ENCODE data around the gene CLN3. TPM values are rescaled to one million over a fixed set of nuclear protein-coding genes. Genes with fewer than 3 reads are reported as not detected.

Gene CLN3
- total RNA-seq, 1 donor from 2014 or later, result 43.9 TPM

- Mint-ChIP-seq H3K4me3 (ENCODE audit: low read depth) (no peak overlapping the region), H3K27me3 (no peaks in the 10 kb centered on the region), H3K9me3 (ENCODE audit: low read depth) (no peaks in the 10 kb centered on the region), H3K27ac (no peak overlapping the region), H3K4me1 (ENCODE audit: low read depth) (peaks cover 8% of the 10 kb centered on the region), H3K36me3 (ENCODE audit: insufficient read depth) (no peaks in the 10 kb centered on the region)
- DNase-seq (ENCODE audit: low spot score, unreplicated experiment), result no peak
- TF ChIP-seq CTCF (IDR thresholded peaks at IDR 0.05; ENCODE audit: unreplicated experiment), result no peak
Observed at GRCh38 chr16:28534542-28535373, 42.9 kb upstream of the CLN3 start.

GRCh38 chr16:28532940-28533647 is 41.2 kb upstream of the CLN3 start:
- Mint-ChIP-seq H3K4me1 (ENCODE audit: low read depth) (peaks cover 18% of the 10 kb centered on the region), H3K27me3 (no peaks in the 10 kb centered on the region), H3K36me3 (ENCODE audit: insufficient read depth) (no peaks in the 10 kb centered on the region), H3K27ac (peak overlapping the region; percentile 41), H3K4me3 (ENCODE audit: low read depth) (no peak overlapping the region), H3K9me3 (ENCODE audit: low read depth) (no peaks in the 10 kb centered on the region)
- TF ChIP-seq CTCF (IDR thresholded peaks at IDR 0.05; ENCODE audit: unreplicated experiment), result no peak
- no peak for DNase-seq (ENCODE audit: low spot score, unreplicated experiment)

- no peak for DNase-seq (ENCODE audit: low spot score, unreplicated experiment)
- peaks cover 20% of the 10 kb centered on the region for H3K4me1 Mint-ChIP-seq (ENCODE audit: low read depth)
- TF ChIP-seq CTCF (IDR thresholded peaks at IDR 0.05; ENCODE audit: unreplicated experiment), result no peak
- no peaks in the 10 kb centered on the region for H3K27me3 Mint-ChIP-seq
- H3K9me3 Mint-ChIP-seq (ENCODE audit: low read depth), result no peaks in the 10 kb centered on the region
- no peak overlapping the region for H3K4me3 Mint-ChIP-seq (ENCODE audit: low read depth)
- no peaks in the 10 kb centered on the region for H3K36me3 Mint-ChIP-seq (ENCODE audit: insufficient read depth)
- H3K27ac Mint-ChIP-seq, result no peak overlapping the region
Observed at GRCh38 chr16:28531777-28532744, 40.2 kb upstream of the CLN3 start.

- no peak for DNase-seq (ENCODE audit: low spot score, unreplicated experiment)
- Mint-ChIP-seq H3K9me3 (ENCODE audit: low read depth) (peaks cover 14% of the 10 kb centered on the region), H3K4me3 (ENCODE audit: low read depth) (no peak overlapping the region), H3K4me1 (ENCODE audit: low read depth) (peaks cover 20% of the 10 kb centered on the region), H3K36me3 (ENCODE audit: insufficient read depth) (no peaks in the 10 kb centered on the region), H3K27ac (peak overlapping the region; percentile 51), H3K27me3 (no peaks in the 10 kb centered on the region)
- no peak for TF ChIP-seq CTCF (IDR thresholded peaks at IDR 0.05; ENCODE audit: unreplicated experiment)
Observed at GRCh38 chr16:28529124-28529523, 37.2 kb upstream of the CLN3 start.

GRCh38 chr16:28528463-28528867 is 36.6 kb upstream of the CLN3 start:
- Mint-ChIP-seq H3K4me1 (ENCODE audit: low read depth) (peaks cover 20% of the 10 kb centered on the region), H3K27ac (peak overlapping the region; percentile 51), H3K4me3 (ENCODE audit: low read depth) (no peak overlapping the region), H3K27me3 (no peaks in the 10 kb centered on the region), H3K36me3 (ENCODE audit: insufficient read depth) (no peaks in the 10 kb centered on the region), H3K9me3 (ENCODE audit: low read depth) (peaks cover 14% of the 10 kb centered on the region)
- DNase-seq (ENCODE audit: low spot score, unreplicated experiment), result no peak
- TF ChIP-seq CTCF (IDR thresholded peaks at IDR 0.05; ENCODE audit: unreplicated experiment), result no peak

Data from progenitor cell of endocrine pancreas (in vitro differentiated cells).